ENCODE measurements around the gene NUP188. TPM values are rescaled to one million over a fixed set of nuclear protein-coding genes. Genes with fewer than 3 reads are reported as not detected.
A peak's percentile ranks its signal among the peaks of the same experiment; 100 is the strongest.

NUP188 gene
- total and polyA plus RNA-seq, 2 experiments from 2014 or later = 28.1 TPM

GRCh38 chr9:129008986-129009583 lies 61.6 kb downstream of the NUP188 start:
- Histone ChIP-seq H3K4me3 (no peak overlapping the region), H3K36me3 (replicated peaks; ENCODE audit: insufficient read depth, low read depth) (no peaks in the 10 kb centered on the region), H3K27me3 (no peaks in the 10 kb centered on the region), H3K4me1 (ENCODE audit: insufficient read depth) (no peaks in the 10 kb centered on the region), H3K79me2 (no peaks in the 10 kb centered on the region), H3K4me2 (no peak overlapping the region), H3K27ac (no peak overlapping the region), H3K9me2 (replicated peaks; ENCODE audit: insufficient read depth) (no peaks in the 10 kb centered on the region), H3K9me3 (ENCODE audit: low read depth) (no peaks in the 10 kb centered on the region), H4K20me1 (ENCODE audit: insufficient read depth, poor library complexity, severe bottlenecking) (no peaks in the 10 kb centered on the region), H2AFZ (no peak overlapping the region)
- 91% methylated on average over 8 of the region's 13 CpGs for WGBS (ENCODE audit: low lambda C conversion rate, missing lambda C conversion rate)
- DNase-seq (ENCODE audit: low spot score) = peak; percentile 3
- TF ChIP-seq EZH2 (IDR thresholded peaks at IDR 0.05; ENCODE audit: borderline replicate concordance) (no peak), CTCF (IDR thresholded peaks at IDR 0.05; ENCODE audit: poor library complexity) (no peak), EZH2phosphoT487 (IDR thresholded peaks at IDR 0.05; ENCODE audit: low read depth, severe bottlenecking, unreplicated experiment) (no peak)

- H3K4me1 ChIP-seq (ENCODE audit: insufficient read depth) = no peaks in the 10 kb centered on the region
- H2AFZ ChIP-seq = no peak overlapping the region
- H3K9me3 ChIP-seq (ENCODE audit: low read depth) = no peaks in the 10 kb centered on the region
- no peak overlapping the region for H3K4me2 ChIP-seq
- H4K20me1 ChIP-seq (ENCODE audit: insufficient read depth, poor library complexity, severe bottlenecking) = no peaks in the 10 kb centered on the region
- no peaks in the 10 kb centered on the region for H3K36me3 ChIP-seq (replicated peaks; ENCODE audit: insufficient read depth, low read depth)
- TF ChIP-seq CTCF (IDR thresholded peaks at IDR 0.05; ENCODE audit: poor library complexity) (no peak), EZH2phosphoT487 (IDR thresholded peaks at IDR 0.05; ENCODE audit: low read depth, severe bottlenecking, unreplicated experiment) (no peak), EZH2 (IDR thresholded peaks at IDR 0.05; ENCODE audit: borderline replicate concordance) (no peak)
- DNase-seq (ENCODE audit: low spot score) = peak; percentile 3
- H3K79me2 ChIP-seq = no peaks in the 10 kb centered on the region
- no peak overlapping the region for H3K27ac ChIP-seq
- H3K27me3 ChIP-seq = no peaks in the 10 kb centered on the region
- H3K4me3 ChIP-seq = no peak overlapping the region
- H3K9me2 ChIP-seq (replicated peaks; ENCODE audit: insufficient read depth) = no peaks in the 10 kb centered on the region
- 96% methylated on average over 16 of the region's 17 CpGs for WGBS (ENCODE audit: low lambda C conversion rate, missing lambda C conversion rate)
These were observed 62.2 kb downstream of the NUP188 start for GRCh38 chr9:129009584-129010141.

- Histone ChIP-seq H3K9me2 (replicated peaks; ENCODE audit: insufficient read depth) (no peaks in the 10 kb centered on the region), H4K20me1 (ENCODE audit: insufficient read depth, poor library complexity, severe bottlenecking) (no peaks in the 10 kb centered on the region), H3K27ac (no peak overlapping the region), H3K4me2 (no peak overlapping the region), H2AFZ (no peak overlapping the region), H3K36me3 (replicated peaks; ENCODE audit: insufficient read depth, low read depth) (no peaks in the 10 kb centered on the region), H3K79me2 (no peaks in the 10 kb centered on the region), H3K4me1 (ENCODE audit: insufficient read depth) (no peaks in the 10 kb centered on the region), H3K4me3 (no peak overlapping the region), H3K9me3 (ENCODE audit: low read depth) (no peaks in the 10 kb centered on the region), H3K27me3 (no peaks in the 10 kb centered on the region)
- TF ChIP-seq CTCF (IDR thresholded peaks at IDR 0.05; ENCODE audit: poor library complexity) = no peak
- no peak for TF ChIP-seq EZH2phosphoT487 (IDR thresholded peaks at IDR 0.05; ENCODE audit: low read depth, severe bottlenecking, unreplicated experiment)
- no peak for TF ChIP-seq EZH2 (IDR thresholded peaks at IDR 0.05; ENCODE audit: borderline replicate concordance)
- DNase-seq (ENCODE audit: low spot score) = peak; percentile 3
- 94% methylated on average over 8 of the region's 8 CpGs for WGBS (ENCODE audit: low lambda C conversion rate, missing lambda C conversion rate)
These were observed 62.9 kb downstream of the NUP188 start for GRCh38 chr9:129010267-129010975.

All from hepatocyte (in vitro differentiated cells).